Effector memory CD4-positive, alpha-beta T cell (primary cell): Measurements from ENCODE around the gene NOX5.

Experiments used
- DNase-seq, 3 donors: peaks; one replicate each; pipeline ENCODE4 v3.0.0-alpha.2; 2020
- H3K27ac ChIP-seq: 2 replicates; pipeline ENCODE4 v1.7.0; 2013; ENCODE audit warnings: mild to moderate bottlenecking, low read length, moderate library complexity; ENCODE audit not compliant: insufficient read depth, poor library complexity, severe bottlenecking
- H3K27me3 ChIP-seq: replicated peaks from 2 replicates; pipeline ENCODE4 v1.7.0; 2013; ENCODE audit warnings: mild to moderate bottlenecking, low read length; ENCODE audit not compliant: insufficient read depth, control insufficient read depth, poor library complexity, severe bottlenecking
- H3K36me3 ChIP-seq: 2 replicates; pipeline ENCODE4 v1.7.0; 2013; ENCODE audit warnings: mild to moderate bottlenecking, low read length, moderate library complexity; ENCODE audit not compliant: control insufficient read depth, insufficient read depth
- H3K4me1 ChIP-seq: 2 replicates; pipeline ENCODE4 v1.7.0; 2013; ENCODE audit warnings: low read length, mild to moderate bottlenecking; ENCODE audit not compliant: control insufficient read depth, insufficient read depth, poor library complexity, severe bottlenecking
- H3K4me3 ChIP-seq: 2 replicates; pipeline ENCODE4 v1.7.0; 2013; ENCODE audit warnings: low read length, low read depth, mild to moderate bottlenecking; ENCODE audit not compliant: insufficient read depth, poor library complexity, severe bottlenecking
- H3K9me3 ChIP-seq: 2 replicates; pipeline ENCODE4 v1.7.0; 2013; ENCODE audit warnings: mild to moderate bottlenecking, low read length, moderate library complexity; ENCODE audit not compliant: control insufficient read depth

NOX5 gene

GRCh38 chr15:68981941-68982340 is 32.6 kb upstream of the NOX5 start:
- Histone ChIP-seq H3K27ac (no peak overlapping the region), H3K27me3 (no peaks in the 10 kb centered on the region), H3K4me3 (no peak overlapping the region), H3K36me3 (no peaks in the 10 kb centered on the region), H3K9me3 (no peaks in the 10 kb centered on the region), H3K4me1 (no peaks in the 10 kb centered on the region)
- no peak for DNase-seq

GRCh38 chr15:68982976-68983563 is 31.4 kb upstream of the NOX5 start:
- Histone ChIP-seq H3K4me3 (no peak overlapping the region), H3K9me3 (no peaks in the 10 kb centered on the region), H3K27me3 (no peaks in the 10 kb centered on the region), H3K4me1 (no peaks in the 10 kb centered on the region), H3K27ac (no peak overlapping the region), H3K36me3 (no peaks in the 10 kb centered on the region)
- DNase-seq, result no peak

GRCh38 chr15:68983961-68984481 is 30.5 kb upstream of the NOX5 start:
- H3K36me3 ChIP-seq, result no peaks in the 10 kb centered on the region
- H3K4me1 ChIP-seq, result no peaks in the 10 kb centered on the region
- no peaks in the 10 kb centered on the region for H3K27me3 ChIP-seq
- DNase-seq, result no peak
- no peaks in the 10 kb centered on the region for H3K9me3 ChIP-seq
- H3K4me3 ChIP-seq, result no peak overlapping the region
- no peak overlapping the region for H3K27ac ChIP-seq

- H3K4me3 ChIP-seq, result no peak overlapping the region
- H3K9me3 ChIP-seq, result no peaks in the 10 kb centered on the region
- DNase-seq, result no peak
- H3K4me1 ChIP-seq, result no peaks in the 10 kb centered on the region
- H3K27ac ChIP-seq, result no peak overlapping the region
- H3K36me3 ChIP-seq, result no peaks in the 10 kb centered on the region
- no peaks in the 10 kb centered on the region for H3K27me3 ChIP-seq
Observed at GRCh38 chr15:68984586-68984985, 29.9 kb upstream of the NOX5 start.

GRCh38 chr15:68985361-68985891 is 29.1 kb upstream of the NOX5 start:
- H3K4me3 ChIP-seq, result no peak overlapping the region
- peaks cover 4% of the 10 kb centered on the region for H3K27me3 ChIP-seq
- no peaks in the 10 kb centered on the region for H3K9me3 ChIP-seq
- no peaks in the 10 kb centered on the region for H3K36me3 ChIP-seq
- DNase-seq, result no peak
- H3K27ac ChIP-seq, result no peak overlapping the region
- H3K4me1 ChIP-seq, result no peaks in the 10 kb centered on the region

GRCh38 chr15:68986322-68986721 is 28.2 kb upstream of the NOX5 start:
- Histone ChIP-seq H3K36me3 (no peaks in the 10 kb centered on the region), H3K9me3 (no peaks in the 10 kb centered on the region), H3K4me1 (no peaks in the 10 kb centered on the region), H3K4me3 (no peak overlapping the region), H3K27ac (no peak overlapping the region), H3K27me3 (peaks cover 4% of the 10 kb centered on the region)
- no peak for DNase-seq

GRCh38 chr15:68987120-68987519 is 27.4 kb upstream of the NOX5 start:
- Histone ChIP-seq H3K4me1 (no peaks in the 10 kb centered on the region), H3K4me3 (no peak overlapping the region), H3K9me3 (no peaks in the 10 kb centered on the region), H3K27ac (no peak overlapping the region), H3K27me3 (peaks cover 4% of the 10 kb centered on the region), H3K36me3 (no peaks in the 10 kb centered on the region)
- DNase-seq, result no peak

GRCh38 chr15:68987676-68988075 is 26.8 kb upstream of the NOX5 start:
- DNase-seq, result no peak
- H3K36me3 ChIP-seq, result no peaks in the 10 kb centered on the region
- H3K4me3 ChIP-seq, result no peak overlapping the region
- no peak overlapping the region for H3K27ac ChIP-seq
- H3K9me3 ChIP-seq, result no peaks in the 10 kb centered on the region
- H3K4me1 ChIP-seq, result no peaks in the 10 kb centered on the region
- H3K27me3 ChIP-seq, result peaks cover 4% of the 10 kb centered on the region

- no peak for DNase-seq
- Histone ChIP-seq H3K4me1 (no peaks in the 10 kb centered on the region), H3K4me3 (no peak overlapping the region), H3K27ac (no peak overlapping the region), H3K36me3 (no peaks in the 10 kb centered on the region), H3K27me3 (peaks cover 4% of the 10 kb centered on the region), H3K9me3 (no peaks in the 10 kb centered on the region)
Observed at GRCh38 chr15:68989541-68990230, 24.8 kb upstream of the NOX5 start.

GRCh38 chr15:68990231-68990991 is 24.1 kb upstream of the NOX5 start:
- H3K9me3 ChIP-seq, result no peaks in the 10 kb centered on the region
- peaks cover 4% of the 10 kb centered on the region for H3K27me3 ChIP-seq
- no peak overlapping the region for H3K27ac ChIP-seq
- no peak for DNase-seq
- no peaks in the 10 kb centered on the region for H3K36me3 ChIP-seq
- no peaks in the 10 kb centered on the region for H3K4me1 ChIP-seq
- H3K4me3 ChIP-seq, result no peak overlapping the region
